K562 (cell line): ENCODE data around the gene KATNAL1. TPM values are rescaled to one million over a fixed set of nuclear protein-coding genes. Genes with fewer than 3 reads are reported as not detected.
A peak's percentile ranks its signal among the peaks of the same experiment; 100 is the strongest.

Experiments used
- ATAC-seq: fragments of 200-7000 bp; cut with Tn5 transposase; 3 replicates; pipeline ENCODE4 v1.9.1; 2020; ENCODE audit warnings: moderate library complexity
- BruUV-seq: library from RNA; stranded (reverse); fragments of 400-500 nt; replicated peaks from 2 replicates; lab custom pipeline; 2021; lab: Mats Ljungman, UMichigan
- CTCF ChIA-PET: fragments of 300-600 bp; formaldehyde crosslinking; extraction: SDS; loops from one replicate; lab custom pipeline; 2021; ENCODE audit warnings: low intra/inter-chr PET ratio; lab: Yijun Ruan, JAX
- POLR2A ChIA-PET: fragments of 300-600, 350-650 bp; sonication (Branson Sonifier 250); formaldehyde crosslinking; extraction: SDS; loops from one replicate; lab custom pipeline; 2021; ENCODE audit warnings: antibody characterized with exemption, inconsistent platforms; lab: Yijun Ruan, JAX
- DNase-seq, 4 experiments: peaks; one replicate each; pipeline versions ENCODE4 v3.0.0 to v3.0.0-alpha.2; 2011 to 2018; ENCODE audit warnings: low spot score in 3 of 4, mixed read lengths in 3 of 4; ENCODE audit errors: extremely low read depth in 1 of 4
- FAIRE-seq: peaks from 2 replicates; lab custom pipeline; 2011; peaks lifted over from hg19 to GRCh38; lab: Jason Lieb, UNC
- H2AFZ ChIP-seq: 2 replicates; pipeline ENCODE4 v1.6.0; 2011; ENCODE audit warnings: low read depth, low read length, control low read depth, inconsistent platforms
- H3K27ac ChIP-seq: fragments of 200-600 bp; 3 replicates; pipeline ENCODE4 v1.8.0; 2011; ENCODE audit warnings: low read depth, mild to moderate bottlenecking, control low read depth, inconsistent platforms, low read length, moderate library complexity, mixed read lengths; ENCODE audit errors: extremely low read depth
- H3K27me3 ChIP-seq, 2 experiments: fragments of 300-600 bp in 1 of 2; 2 replicates in 1 of 2; 3 replicates in 1 of 2; pipeline versions ENCODE4 v1.6.0 to v1.8.0; 2011; ENCODE audit warnings: inconsistent platforms in 2 of 2, low read length in 2 of 2, mild to moderate bottlenecking in 1 of 2, mixed read lengths in 1 of 2, moderate library complexity in 1 of 2; ENCODE audit not compliant: control insufficient read depth in 2 of 2, insufficient read depth in 2 of 2
- H3K36me3 ChIP-seq: fragments of 300-600 bp; 3 replicates; pipeline ENCODE4 v1.8.0; 2011; ENCODE audit warnings: mild to moderate bottlenecking, low read length, inconsistent platforms; ENCODE audit not compliant: control insufficient read depth, insufficient read depth
- H3K4me1 ChIP-seq, 2 experiments: fragments of 200-600 bp in 1 of 2; replicated peaks in 1 of 2; 2 replicates in 1 of 2; 3 replicates in 1 of 2; pipeline versions ENCODE4 v1.5.1 to v1.8.0; 2011; ENCODE audit warnings: inconsistent platforms in 2 of 2, low read length in 2 of 2, mild to moderate bottlenecking in 1 of 2, mixed read lengths in 1 of 2, moderate library complexity in 1 of 2; ENCODE audit not compliant: control insufficient read depth in 2 of 2, insufficient read depth in 2 of 2
- H3K4me2 ChIP-seq: 2 replicates; pipeline ENCODE4 v1.6.1; 2011; ENCODE audit warnings: low read length, control low read depth, inconsistent platforms, mixed read lengths; ENCODE audit not compliant: insufficient read depth
- H3K4me3 ChIP-seq: fragments of 200-600 bp; sonication (generic), shearing (Covaris generic); 2 replicates; pipeline ENCODE4 v1.5.1; 2016; ENCODE audit warnings: control low read depth, inconsistent platforms
- H3K79me2 ChIP-seq: fragments of 200-600 bp; 3 replicates; pipeline ENCODE4 v1.8.0; 2011; ENCODE audit warnings: low read length, inconsistent platforms; ENCODE audit not compliant: control insufficient read depth, insufficient read depth
- H3K9ac ChIP-seq, 2 experiments: 2 replicates each; pipeline versions ENCODE4 v1.6.0 to v1.6.1; 2011; ENCODE audit warnings: low read depth in 2 of 2, low read length in 2 of 2, control low read depth in 1 of 2, inconsistent platforms in 1 of 2, mild to moderate bottlenecking in 1 of 2, mixed read lengths in 1 of 2; ENCODE audit not compliant: insufficient read depth in 1 of 2
- H3K9me1 ChIP-seq: one replicate; pipeline ENCODE4 v1.6.0; 2011; ENCODE audit warnings: inconsistent platforms, mild to moderate bottlenecking, low read length, moderate library complexity; ENCODE audit not compliant: control insufficient read depth, insufficient read depth
- H3K9me3 ChIP-seq: replicated peaks from 2 replicates; pipeline ENCODE4 v1.5.1; 2011; ENCODE audit warnings: low read depth, low read length, inconsistent platforms; ENCODE audit not compliant: control insufficient read depth, insufficient read depth
- H4K20me1 ChIP-seq: replicated peaks from 2 replicates; pipeline ENCODE4 v1.6.1; 2011; ENCODE audit warnings: low read length, inconsistent platforms, mixed read lengths; ENCODE audit not compliant: control insufficient read depth, insufficient read depth
- ETV1 ChIP-seq: fragments of 450-650 bp; conservative IDR thresholded peaks from 2 replicates; pipeline ENCODE4 v1.6.1; 2016; ENCODE audit warnings: missing genetic modification characterization, control low read depth, low read depth, missing compliant biosample characterization
- POLR2AphosphoS5 ChIP-seq: IDR thresholded peaks from 2 replicates; pipeline ENCODE4 v1.6.1; 2011; ENCODE audit warnings: mild to moderate bottlenecking, low read depth, low read length, moderate library complexity; ENCODE audit not compliant: control insufficient read depth, insufficient read depth
- RBM25 ChIP-seq: fragments of 200-400 bp; formaldehyde crosslinking; IDR thresholded peaks from 2 replicates; pipeline ENCODE4 v1.6.1; 2018; ENCODE audit warnings: low read length, low read depth, moderate library complexity; ENCODE audit not compliant: severe bottlenecking
- RBM34 ChIP-seq: fragments of 200-400 bp; formaldehyde crosslinking; IDR thresholded peaks from 2 replicates; pipeline ENCODE4 v1.6.1; 2018; ENCODE audit warnings: low read length, borderline replicate concordance; ENCODE audit not compliant: insufficient read depth
- WGBS: fragments of 100-300 bp; shearing (Covaris generic); methylation state at CpG from one replicate; pipeline ENCODE4 v1.1.6; 2016; ENCODE audit warnings: low coverage, mixed read lengths; ENCODE audit not compliant: insufficient coverage; ENCODE audit errors: missing lambda C conversion rate; 5-methylcytosine and 5-hydroxymethylcytosine counted together
- in situ Hi-C: fragments of 300-500 bp; cut with MboI; formaldehyde crosslinking; loops from 4 replicates; pipeline ENCODE4 v1.15.0; 2018; ENCODE audit warnings: inconsistent platforms, mixed read lengths
- intact Hi-C: fragments of 100-400 bp; cut with micrococcal nuclease; formaldehyde crosslinking; loops from 2 replicates; pipeline ENCODE4 v1.14.2; 2022
- polyA plus RNA-seq, 8 experiments: library from polyadenylated mRNA; depleted of rRNA in 4 of 8; stranded (reverse) in 5 of 8; unstranded in 3 of 8; fragments of >200 nt; fragmentation: Nextera tagmentation in 2 of 8; fragmentation: Illumina TruSeq in 1 of 8; extraction: Ambion mirVana in 2 of 8; extraction: Trizol in 1 of 8; gene quantifications; 2 replicates each; pipeline versions ENCODE4 v1.2.1 to v1.2.3, GENCODE V29; 2011 to 2014; ENCODE audit warnings: inconsistent platforms in 1 of 8, missing spikeins in 1 of 8
- total RNA-seq, 7 experiments: library from RNA; depleted of rRNA in 6 of 7; stranded (reverse); fragments of >200 nt in 6 of 7; fragmentation: Illumina TruSeq in 2 of 7; extraction: Trizol in 2 of 7; gene quantifications; 2 replicates each; pipeline versions ENCODE4 v1.2.1 to v1.2.3, GENCODE V29; 2011 to 2021; ENCODE audit warnings: low replicate concordance in 1 of 7
- TF ChIP-seq, protein P1 (sequence below): fragments of 450-650 bp; formaldehyde crosslinking; IDR thresholded peaks from 2 replicates; pipeline ENCODE4 v1.4.0; 2022; ENCODE audit warnings: mild to moderate bottlenecking, moderate library complexity

The KATNAL1 gene
- total and polyA plus RNA-seq, 9 of the 15 experiments (the other 6 are each of a cell fraction or from before 2014, with no cell fraction given), result 2.5 to 8.2 (median 5.5) TPM

DNA sequence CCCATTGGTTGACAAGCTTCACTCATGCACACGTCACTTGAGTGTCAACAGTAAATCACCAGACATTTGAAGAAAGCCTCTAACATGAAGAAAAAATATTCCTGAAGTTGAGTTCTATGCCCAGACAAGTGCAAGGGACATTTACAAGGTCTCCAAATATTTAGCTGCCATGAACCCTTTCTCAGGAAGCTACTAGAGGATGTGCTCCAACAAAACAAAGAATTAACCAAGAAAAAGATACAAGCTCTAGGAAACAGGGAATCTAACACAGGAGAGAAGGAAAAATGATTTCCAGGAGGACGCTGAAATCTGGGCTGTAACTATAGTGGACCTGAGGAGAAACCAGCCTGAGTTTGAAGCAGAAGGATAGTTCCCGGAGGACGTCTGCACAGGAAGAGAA, 45.7 kb upstream of the KATNAL1 start:
- Histone ChIP-seq H3K27ac (no peak overlapping the region), H3K27me3 (no peaks in the 10 kb centered on the region), H3K9ac (no peak overlapping the region), H4K20me1 (no peaks in the 10 kb centered on the region), H3K4me1 (peaks cover 0 to 4% of the 10 kb centered on the region in 2 experiments; a peak in 1 of 5 replicates), H3K79me2 (no peaks in the 10 kb centered on the region), H3K9me3 (peaks cover 2% of the 10 kb centered on the region; the same call in 1 of the 2 replicates), H3K4me2 (no peak overlapping the region), H3K4me3 (no peak overlapping the region), H3K36me3 (no peaks in the 10 kb centered on the region), H3K9me1 (no peaks in the 10 kb centered on the region), H2AFZ (no peak overlapping the region)
- in situ Hi-C loops (no loop called here), intact Hi-C loops (no loop called here)
- ATAC-seq, result no peak
- DNase-seq, result no peak
- TF ChIP-seq RBM25, result peak; percentile 58
- TF ChIP-seq, protein P1, sequence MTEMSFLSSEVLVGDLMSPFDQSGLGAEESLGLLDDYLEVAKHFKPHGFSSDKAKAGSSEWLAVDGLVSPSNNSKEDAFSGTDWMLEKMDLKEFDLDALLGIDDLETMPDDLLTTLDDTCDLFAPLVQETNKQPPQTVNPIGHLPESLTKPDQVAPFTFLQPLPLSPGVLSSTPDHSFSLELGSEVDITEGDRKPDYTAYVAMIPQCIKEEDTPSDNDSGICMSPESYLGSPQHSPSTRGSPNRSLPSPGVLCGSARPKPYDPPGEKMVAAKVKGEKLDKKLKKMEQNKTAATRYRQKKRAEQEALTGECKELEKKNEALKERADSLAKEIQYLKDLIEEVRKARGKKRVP (CRISPR knock-in tag), result no peak
- TF ChIP-seq POLR2AphosphoS5, result no peak
- CTCF ChIA-PET, result no interaction called here
- WGBS, result 47% methylated on average over 4 of the region's 4 CpGs
- POLR2A ChIA-PET, result no interaction called here
- FAIRE-seq, result no peak
- BruUV-seq, result no TSS peak

DNA sequence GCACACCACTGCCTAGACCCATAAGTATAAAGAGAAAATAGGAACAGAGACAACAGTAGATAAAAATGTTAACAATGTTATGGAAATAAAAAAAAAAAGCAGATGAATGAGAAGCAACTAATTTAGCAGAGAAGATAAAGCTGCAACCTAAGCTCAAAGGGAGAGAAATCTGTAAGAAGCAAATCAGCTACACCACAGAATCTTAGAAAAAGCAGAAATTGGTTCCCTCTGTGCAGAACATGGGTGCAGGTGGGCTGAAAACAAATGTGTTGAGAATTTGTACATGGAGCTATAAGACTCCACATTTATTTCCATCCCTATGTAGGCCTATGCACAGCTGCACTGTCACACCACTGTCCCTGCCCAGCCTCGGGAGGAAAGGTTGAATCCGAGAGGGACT, 44.8 kb upstream of the KATNAL1 start:
- DNase-seq (no peak), FAIRE-seq (no peak), ATAC-seq (no peak)
- Histone ChIP-seq H3K79me2 (no peaks in the 10 kb centered on the region), H4K20me1 (no peaks in the 10 kb centered on the region), H3K4me2 (no peak overlapping the region), H3K27me3 (no peaks in the 10 kb centered on the region), H3K9me3 (peaks cover 2% of the 10 kb centered on the region; the same call in 1 of the 2 replicates), H3K4me3 (no peak overlapping the region), H3K4me1 (peaks cover 0 to 4% of the 10 kb centered on the region in 2 experiments; a peak in 1 of 5 replicates), H3K9me1 (no peaks in the 10 kb centered on the region), H3K9ac (no peak overlapping the region), H2AFZ (no peak overlapping the region), H3K36me3 (no peaks in the 10 kb centered on the region), H3K27ac (no peak overlapping the region)
- WGBS, result 6% methylated on average over 2 of the region's 2 CpGs
- TF ChIP-seq ETV1 (no peak), RBM34 (no peak)
- intact Hi-C loops, result no loop called here
- no TSS peak for BruUV-seq
- CTCF ChIA-PET, result no interaction called here
- in situ Hi-C loops, result no loop called here
- POLR2A ChIA-PET, result interaction anchor here (0.6 kb wide), 1 partner anchor 256 kb away, joined by 3 read pairs; no protein-coding TSS in a partner anchor
